Tibial nerve (tissue), 3 donors: ENCODE data around the gene HNF1B.

Experiments
- POLR2A ChIP-seq, 2 donors: fragments of 450-650 bp; IDR thresholded peaks; one replicate each; pipeline ENCODE4 v1.6.1; 2017; ENCODE audit warnings: antibody characterized with exemption in 2 of 2, mild to moderate bottlenecking in 2 of 2, moderate library complexity in 2 of 2
- TF ChIP-seq, protein P1 (sequence below), 5 experiments: fragments of 200-600 bp in 3 of 5; fragments of 450-650 bp in 2 of 5; sonication (generic) in 3 of 5; IDR thresholded peaks; one replicate each; pipeline ENCODE4 v1.5.1; 2016 to 2019; ENCODE audit warnings: antibody characterized with exemption in 5 of 5, mild to moderate bottlenecking in 3 of 5, moderate library complexity in 2 of 5

DNA sequence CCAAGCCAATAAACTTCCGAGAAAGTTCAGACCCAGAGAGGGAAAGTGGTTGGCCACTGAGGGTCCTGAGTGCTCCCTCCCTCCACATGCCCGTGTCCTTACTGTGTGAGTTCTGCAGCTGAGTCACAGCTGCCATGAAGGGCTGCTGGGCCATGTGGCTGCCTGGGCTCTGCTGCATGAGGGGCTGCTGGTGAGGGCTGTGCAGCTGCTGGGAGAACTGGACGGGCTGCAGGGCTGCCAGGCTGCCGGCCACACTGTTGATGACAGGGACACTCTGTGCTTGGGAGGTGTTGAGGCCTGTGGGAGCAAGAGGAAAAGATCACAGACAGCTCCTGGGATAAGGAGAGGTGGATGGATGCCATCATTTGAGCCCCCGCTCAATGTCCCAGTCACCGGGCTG, 44.0 kb downstream of the HNF1B start:
- TF ChIP-seq POLR2A (IDR thresholded peaks at IDR 0.05), result no peak
- TF ChIP-seq, protein P1, sequence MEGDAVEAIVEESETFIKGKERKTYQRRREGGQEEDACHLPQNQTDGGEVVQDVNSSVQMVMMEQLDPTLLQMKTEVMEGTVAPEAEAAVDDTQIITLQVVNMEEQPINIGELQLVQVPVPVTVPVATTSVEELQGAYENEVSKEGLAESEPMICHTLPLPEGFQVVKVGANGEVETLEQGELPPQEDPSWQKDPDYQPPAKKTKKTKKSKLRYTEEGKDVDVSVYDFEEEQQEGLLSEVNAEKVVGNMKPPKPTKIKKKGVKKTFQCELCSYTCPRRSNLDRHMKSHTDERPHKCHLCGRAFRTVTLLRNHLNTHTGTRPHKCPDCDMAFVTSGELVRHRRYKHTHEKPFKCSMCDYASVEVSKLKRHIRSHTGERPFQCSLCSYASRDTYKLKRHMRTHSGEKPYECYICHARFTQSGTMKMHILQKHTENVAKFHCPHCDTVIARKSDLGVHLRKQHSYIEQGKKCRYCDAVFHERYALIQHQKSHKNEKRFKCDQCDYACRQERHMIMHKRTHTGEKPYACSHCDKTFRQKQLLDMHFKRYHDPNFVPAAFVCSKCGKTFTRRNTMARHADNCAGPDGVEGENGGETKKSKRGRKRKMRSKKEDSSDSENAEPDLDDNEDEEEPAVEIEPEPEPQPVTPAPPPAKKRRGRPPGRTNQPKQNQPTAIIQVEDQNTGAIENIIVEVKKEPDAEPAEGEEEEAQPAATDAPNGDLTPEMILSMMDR (IDR thresholded peaks at IDR 0.05), result no peak
